ENCODE measurements around the gene PDZRN3.

Gene PDZRN3

GRCh38 chr3:73384091-73384906 is 240.4 kb downstream of the PDZRN3 start:
- no peak for DNase-seq (ENCODE audit: low read depth)

GRCh38 chr3:73383470-73384049 is 241.2 kb downstream of the PDZRN3 start:
- no peak for DNase-seq (ENCODE audit: low read depth)

- DNase-seq (ENCODE audit: low read depth), result no peak
Observed at GRCh38 chr3:73381551-73381950, 243.2 kb downstream of the PDZRN3 start.

- DNase-seq (ENCODE audit: low read depth), result no peak
Observed at GRCh38 chr3:73380735-73381532, 243.8 kb downstream of the PDZRN3 start.

- no peak for DNase-seq (ENCODE audit: low read depth)
Observed at GRCh38 chr3:73379465-73379864, 245.3 kb downstream of the PDZRN3 start.

GRCh38 chr3:73378207-73378606 is 246.5 kb downstream of the PDZRN3 start:
- DNase-seq (ENCODE audit: low read depth), result no peak

GRCh38 chr3:73365756-73366397 is 258.9 kb downstream of the PDZRN3 start:
- no peak for DNase-seq (ENCODE audit: low read depth)

GRCh38 chr3:73364517-73364916 is 260.2 kb downstream of the PDZRN3 start:
- no peak for DNase-seq (ENCODE audit: low read depth)

- no peak for DNase-seq (ENCODE audit: low read depth)
Observed at GRCh38 chr3:73363093-73363492, 261.6 kb downstream of the PDZRN3 start.

GRCh38 chr3:73361591-73361990 is 263.1 kb downstream of the PDZRN3 start:
- no peak for DNase-seq (ENCODE audit: low read depth)

- no peak for DNase-seq (ENCODE audit: low read depth)
Observed at GRCh38 chr3:73353649-73354217, 271.0 kb downstream of the PDZRN3 start.

- no peak for DNase-seq (ENCODE audit: low read depth)
Observed at GRCh38 chr3:73352841-73353645, 271.7 kb downstream of the PDZRN3 start.

- DNase-seq (ENCODE audit: low read depth), result no peak
Observed at GRCh38 chr3:73351423-73352071, 273.2 kb downstream of the PDZRN3 start.

- DNase-seq (ENCODE audit: low read depth), result no peak
Observed at GRCh38 chr3:73350996-73351395, 273.7 kb downstream of the PDZRN3 start.

- DNase-seq (ENCODE audit: low read depth), result no peak
Observed at GRCh38 chr3:73349657-73350056, 275.1 kb downstream of the PDZRN3 start.

GRCh38 chr3:73342077-73342476 is 282.7 kb downstream of the PDZRN3 start:
- no peak for DNase-seq (ENCODE audit: low read depth)

- DNase-seq (ENCODE audit: low read depth), result no peak
Observed at GRCh38 chr3:73341272-73341935, 283.3 kb downstream of the PDZRN3 start.

- no peak for DNase-seq (ENCODE audit: low read depth)
Observed at GRCh38 chr3:73332558-73332957, 292.2 kb downstream of the PDZRN3 start.
